ENCODE data around the gene ADGRF5. TPM values are rescaled to one million over a fixed set of nuclear protein-coding genes. Genes with fewer than 3 reads are reported as not detected.

Gene ADGRF5
- total RNA-seq, 1 donor from 2014 or later: 0.06 TPM

GRCh38 chr6:46918806-46919205, 2.9 kb downstream of the ADGRF5 start:
- no peak for DNase-seq (ENCODE audit: low read depth)
- TF ChIP-seq, protein P1, sequence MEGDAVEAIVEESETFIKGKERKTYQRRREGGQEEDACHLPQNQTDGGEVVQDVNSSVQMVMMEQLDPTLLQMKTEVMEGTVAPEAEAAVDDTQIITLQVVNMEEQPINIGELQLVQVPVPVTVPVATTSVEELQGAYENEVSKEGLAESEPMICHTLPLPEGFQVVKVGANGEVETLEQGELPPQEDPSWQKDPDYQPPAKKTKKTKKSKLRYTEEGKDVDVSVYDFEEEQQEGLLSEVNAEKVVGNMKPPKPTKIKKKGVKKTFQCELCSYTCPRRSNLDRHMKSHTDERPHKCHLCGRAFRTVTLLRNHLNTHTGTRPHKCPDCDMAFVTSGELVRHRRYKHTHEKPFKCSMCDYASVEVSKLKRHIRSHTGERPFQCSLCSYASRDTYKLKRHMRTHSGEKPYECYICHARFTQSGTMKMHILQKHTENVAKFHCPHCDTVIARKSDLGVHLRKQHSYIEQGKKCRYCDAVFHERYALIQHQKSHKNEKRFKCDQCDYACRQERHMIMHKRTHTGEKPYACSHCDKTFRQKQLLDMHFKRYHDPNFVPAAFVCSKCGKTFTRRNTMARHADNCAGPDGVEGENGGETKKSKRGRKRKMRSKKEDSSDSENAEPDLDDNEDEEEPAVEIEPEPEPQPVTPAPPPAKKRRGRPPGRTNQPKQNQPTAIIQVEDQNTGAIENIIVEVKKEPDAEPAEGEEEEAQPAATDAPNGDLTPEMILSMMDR (conservative IDR thresholded peaks at IDR 0.05; ENCODE audit: low read depth, low read length): no peak
- H3K4me3 ChIP-seq (ENCODE audit: low read depth, low read length): no peak overlapping the region

- DNase-seq (ENCODE audit: low read depth): no peak
- H3K4me3 ChIP-seq (ENCODE audit: low read depth, low read length): no peak overlapping the region
These were observed 4.7 kb downstream of the ADGRF5 start for GRCh38 chr6:46917002-46917545.

DNA sequence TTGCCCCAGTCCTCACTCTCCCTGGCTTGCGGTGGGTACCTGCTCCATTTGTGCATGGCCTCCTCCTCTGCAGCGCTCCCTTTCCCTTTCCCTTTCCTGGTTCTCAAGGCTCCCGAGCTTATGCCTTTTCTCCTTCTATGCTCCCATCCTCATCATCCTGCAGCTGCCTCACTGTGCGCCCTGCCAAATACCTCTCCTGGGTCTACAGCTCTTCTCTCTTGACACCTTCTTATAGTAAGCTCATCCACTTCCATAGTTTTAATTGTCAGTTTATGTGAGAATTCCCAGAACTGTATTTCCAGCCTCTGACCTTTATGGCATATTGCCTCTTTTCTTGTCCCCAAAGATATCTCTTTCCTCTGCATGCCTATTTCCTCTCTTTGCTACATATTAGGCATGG, 5.9 kb downstream of the ADGRF5 start:
- no peak for DNase-seq (ENCODE audit: low read depth)
- TF ChIP-seq, protein P1 (conservative IDR thresholded peaks at IDR 0.05; ENCODE audit: low read depth, low read length): no peak
- no peak overlapping the region for H3K4me3 ChIP-seq (ENCODE audit: low read depth, low read length)

More at GRCh38 chr6:46917002-46917545, 4.7 kb downstream of the ADGRF5 start:
- TF ChIP-seq, protein P1 (conservative IDR thresholded peaks at IDR 0.05; ENCODE audit: low read depth, low read length): no peak

DNA sequence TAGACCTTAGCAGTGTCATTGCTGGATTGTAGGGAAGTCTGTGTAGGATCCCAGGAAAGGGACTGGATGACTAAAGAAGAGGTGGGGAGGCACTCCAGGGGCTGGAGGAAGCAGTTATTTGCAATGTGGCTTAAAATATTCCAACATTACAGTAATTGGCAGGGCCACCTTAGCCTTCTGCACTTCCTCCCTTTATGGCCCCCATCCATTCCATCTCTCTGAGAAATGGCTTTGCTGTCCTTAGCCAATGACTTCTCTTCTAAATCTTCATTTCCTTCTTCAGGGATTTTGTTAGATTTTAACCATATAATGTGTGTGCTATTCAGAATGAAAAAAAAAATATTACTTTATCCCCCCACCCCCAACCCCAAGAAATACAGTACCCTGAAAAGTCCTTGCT, 6.4 kb downstream of the ADGRF5 start:
- H3K4me3 ChIP-seq (ENCODE audit: low read depth, low read length): no peak overlapping the region
- DNase-seq (ENCODE audit: low read depth): no peak
- TF ChIP-seq, protein P1 (conservative IDR thresholded peaks at IDR 0.05; ENCODE audit: low read depth, low read length): no peak

DNA sequence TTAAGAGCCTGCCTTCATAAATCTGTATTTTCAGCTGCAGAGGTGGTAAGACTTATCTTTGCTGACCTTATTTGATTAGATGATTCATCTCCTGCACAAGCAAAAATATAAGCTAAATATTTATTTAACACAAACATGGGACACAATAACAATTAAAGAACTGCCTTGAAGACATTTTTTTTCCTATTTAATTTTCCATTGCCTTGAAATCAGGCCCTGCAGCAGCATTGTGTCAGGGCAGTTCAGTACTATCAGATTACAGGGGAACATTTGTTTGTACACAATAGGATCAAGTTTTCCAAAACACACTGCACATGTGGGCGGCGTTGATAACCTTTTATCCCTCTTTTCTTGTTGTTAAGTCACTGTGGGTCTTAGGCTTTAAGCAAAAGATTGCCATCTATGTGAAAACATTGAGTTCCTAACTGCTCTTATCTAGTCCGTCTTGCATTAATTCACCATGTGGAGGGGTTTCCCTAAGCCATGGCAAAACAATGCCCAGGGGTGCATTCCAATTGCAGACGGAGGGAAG, 7.4 kb downstream of the ADGRF5 start:
- DNase-seq (ENCODE audit: low read depth): no peak
- TF ChIP-seq, protein P1 (conservative IDR thresholded peaks at IDR 0.05; ENCODE audit: low read depth, low read length): no peak

GRCh38 chr6:46909371-46909770, 12.4 kb downstream of the ADGRF5 start:
- DNase-seq (ENCODE audit: low read depth): no peak
- no peak overlapping the region for H3K4me3 ChIP-seq (ENCODE audit: low read depth, low read length)
- TF ChIP-seq, protein P1 (conservative IDR thresholded peaks at IDR 0.05; ENCODE audit: low read depth, low read length): no peak

More for the DNA sequence above, 7.4 kb downstream of the ADGRF5 start:
- H3K4me3 ChIP-seq (ENCODE audit: low read depth, low read length): no peak overlapping the region

GRCh38 chr6:46906776-46907175, 15.0 kb downstream of the ADGRF5 start:
- H3K4me3 ChIP-seq (ENCODE audit: low read depth, low read length): no peak overlapping the region
- DNase-seq (ENCODE audit: low read depth): no peak
- TF ChIP-seq, protein P1 (conservative IDR thresholded peaks at IDR 0.05; ENCODE audit: low read depth, low read length): no peak

Measured in epithelial cell of proximal tubule (primary cell).